Kidney epithelial cell (primary cell): ENCODE data around the gene PAGE2B. TPM values are rescaled to one million over a fixed set of nuclear protein-coding genes. Genes with fewer than 3 reads are reported as not detected.
"Not testable (repeated sequence)": the region's sequence is repeated elsewhere in the genome, so short reads cannot be mapped to it uniquely, and the experiment has no call there.

Experiments used
- DNase-seq: peaks from one replicate; pipeline ENCODE4 v3.0.0-alpha.2; 2010; ENCODE audit warnings: low read depth
- H3K27me3 ChIP-seq: 2 replicates; pipeline ENCODE4 v1.6.0; 2011; ENCODE audit warnings: low read length; ENCODE audit not compliant: control insufficient read depth, insufficient read depth
- H3K36me3 ChIP-seq: 2 replicates; pipeline ENCODE4 v1.5.1; 2011; ENCODE audit warnings: low read length; ENCODE audit not compliant: control insufficient read depth, insufficient read depth
- H3K4me3 ChIP-seq: 2 replicates; pipeline ENCODE4 v1.5.1; 2011; ENCODE audit warnings: low read depth, mild to moderate bottlenecking, control low read depth, low read length
- total RNA-seq: library from RNA; depleted of rRNA; stranded (reverse); fragments of >200 nt; gene quantifications from 2 replicates; pipeline ENCODE4 v1.2.3, GENCODE V29; 2015
- TF ChIP-seq, protein P1 (sequence below): IDR thresholded peaks from 2 replicates; pipeline ENCODE4 v1.5.1; 2011; ENCODE audit warnings: mild to moderate bottlenecking, moderate library complexity, low read length, control low read depth, inconsistent platforms; ENCODE audit not compliant: insufficient read depth, poor library complexity, severe bottlenecking

PAGE2B gene
- total RNA-seq, 1 donor from 2014 or later = not detected

DNA sequence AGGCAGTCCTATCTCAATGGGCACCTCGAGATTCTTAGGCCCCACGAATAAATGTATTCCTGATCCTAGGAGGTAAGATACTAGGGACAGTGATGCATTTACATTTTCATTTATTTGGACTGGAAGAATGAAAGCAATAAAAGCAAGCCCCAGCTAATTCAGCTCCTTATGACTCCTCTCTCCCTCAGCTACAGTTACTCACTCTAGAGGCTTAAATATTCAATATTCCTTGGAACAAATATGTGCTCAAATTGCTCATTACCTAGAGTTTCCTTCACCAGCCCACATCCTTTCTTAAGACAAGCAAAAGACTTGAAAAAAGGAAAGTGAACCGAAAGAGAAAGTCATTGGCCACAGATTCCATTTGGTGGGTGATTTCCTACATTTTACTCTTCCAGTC, 27.9 kb downstream of the PAGE2B start:
- DNase-seq = no peak
- no peak overlapping the region for H3K4me3 ChIP-seq
- TF ChIP-seq, protein P1, sequence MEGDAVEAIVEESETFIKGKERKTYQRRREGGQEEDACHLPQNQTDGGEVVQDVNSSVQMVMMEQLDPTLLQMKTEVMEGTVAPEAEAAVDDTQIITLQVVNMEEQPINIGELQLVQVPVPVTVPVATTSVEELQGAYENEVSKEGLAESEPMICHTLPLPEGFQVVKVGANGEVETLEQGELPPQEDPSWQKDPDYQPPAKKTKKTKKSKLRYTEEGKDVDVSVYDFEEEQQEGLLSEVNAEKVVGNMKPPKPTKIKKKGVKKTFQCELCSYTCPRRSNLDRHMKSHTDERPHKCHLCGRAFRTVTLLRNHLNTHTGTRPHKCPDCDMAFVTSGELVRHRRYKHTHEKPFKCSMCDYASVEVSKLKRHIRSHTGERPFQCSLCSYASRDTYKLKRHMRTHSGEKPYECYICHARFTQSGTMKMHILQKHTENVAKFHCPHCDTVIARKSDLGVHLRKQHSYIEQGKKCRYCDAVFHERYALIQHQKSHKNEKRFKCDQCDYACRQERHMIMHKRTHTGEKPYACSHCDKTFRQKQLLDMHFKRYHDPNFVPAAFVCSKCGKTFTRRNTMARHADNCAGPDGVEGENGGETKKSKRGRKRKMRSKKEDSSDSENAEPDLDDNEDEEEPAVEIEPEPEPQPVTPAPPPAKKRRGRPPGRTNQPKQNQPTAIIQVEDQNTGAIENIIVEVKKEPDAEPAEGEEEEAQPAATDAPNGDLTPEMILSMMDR = no peak
- H3K36me3 ChIP-seq = no peaks in the 10 kb centered on the region
- H3K27me3 ChIP-seq = no peaks in the 10 kb centered on the region

DNA sequence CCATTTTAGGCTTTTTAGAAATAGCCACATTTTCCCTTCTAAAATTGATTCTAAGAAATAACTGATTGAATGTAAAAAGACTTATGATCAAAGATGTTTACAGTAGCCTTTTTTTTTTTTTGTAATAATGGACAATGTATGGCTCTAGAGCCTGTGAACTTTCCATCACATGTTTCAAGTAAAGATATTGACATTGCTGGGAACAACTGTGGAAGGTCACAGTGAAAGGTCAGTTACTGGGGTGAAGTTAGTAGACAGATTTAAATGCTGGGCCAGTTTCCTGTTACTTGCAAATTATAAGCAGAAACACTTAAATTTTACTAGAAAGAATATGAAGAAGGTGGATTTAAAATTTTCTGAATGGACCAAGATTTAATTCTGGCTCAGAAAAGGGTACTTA, 32.4 kb downstream of the PAGE2B start:
- Histone ChIP-seq H3K36me3 (no peaks in the 10 kb centered on the region), H3K4me3 (no peak overlapping the region), H3K27me3 (no peaks in the 10 kb centered on the region)
- TF ChIP-seq, protein P1 = no peak
- no peak for DNase-seq

DNA sequence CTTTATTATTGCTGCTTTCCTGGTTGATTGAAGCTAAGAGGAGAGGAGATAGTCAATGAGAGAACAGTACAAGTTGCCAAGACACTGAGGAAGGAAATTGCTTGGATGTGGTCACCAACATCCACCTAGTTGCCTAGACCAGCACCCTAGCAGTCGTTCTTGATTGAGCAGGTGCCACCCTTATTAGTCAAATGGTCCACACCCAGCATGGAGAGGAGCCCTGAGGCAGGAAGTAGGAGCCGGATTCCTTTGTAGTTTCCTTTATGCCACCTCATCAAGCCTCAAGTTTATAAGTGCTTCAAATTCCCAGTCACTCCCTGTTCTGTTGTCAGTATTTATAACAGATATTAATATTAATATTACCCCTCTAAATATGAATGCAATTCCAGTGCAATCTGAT, 33.1 kb downstream of the PAGE2B start:
- no peaks in the 10 kb centered on the region for H3K36me3 ChIP-seq
- no peaks in the 10 kb centered on the region for H3K27me3 ChIP-seq
- TF ChIP-seq, protein P1 = no peak
- DNase-seq = no peak
- no peak overlapping the region for H3K4me3 ChIP-seq

DNA sequence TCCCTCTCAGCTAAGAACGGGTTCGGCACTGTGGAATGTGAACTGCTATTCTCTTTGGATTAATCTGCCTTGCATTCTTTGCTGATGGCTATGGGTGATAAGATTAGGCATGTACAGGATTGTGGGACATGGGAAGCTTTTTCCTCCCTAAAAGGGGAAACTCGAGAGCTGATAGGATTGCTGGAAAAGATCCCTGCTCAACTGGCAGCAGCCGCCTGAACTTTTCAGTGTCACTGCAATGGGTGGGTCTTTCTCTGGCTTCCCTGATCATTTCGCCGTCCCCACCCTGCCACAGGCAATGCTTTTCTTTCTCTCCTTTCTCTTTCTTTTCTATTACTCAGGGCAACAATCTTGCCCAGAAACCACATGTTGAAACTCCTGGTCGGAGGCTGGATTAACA, 34.5 kb downstream of the PAGE2B start:
- no peak overlapping the region for H3K4me3 ChIP-seq
- DNase-seq = no peak
- no peaks in the 10 kb centered on the region for H3K27me3 ChIP-seq
- H3K36me3 ChIP-seq = no peaks in the 10 kb centered on the region
- TF ChIP-seq, protein P1 = no peak

DNA sequence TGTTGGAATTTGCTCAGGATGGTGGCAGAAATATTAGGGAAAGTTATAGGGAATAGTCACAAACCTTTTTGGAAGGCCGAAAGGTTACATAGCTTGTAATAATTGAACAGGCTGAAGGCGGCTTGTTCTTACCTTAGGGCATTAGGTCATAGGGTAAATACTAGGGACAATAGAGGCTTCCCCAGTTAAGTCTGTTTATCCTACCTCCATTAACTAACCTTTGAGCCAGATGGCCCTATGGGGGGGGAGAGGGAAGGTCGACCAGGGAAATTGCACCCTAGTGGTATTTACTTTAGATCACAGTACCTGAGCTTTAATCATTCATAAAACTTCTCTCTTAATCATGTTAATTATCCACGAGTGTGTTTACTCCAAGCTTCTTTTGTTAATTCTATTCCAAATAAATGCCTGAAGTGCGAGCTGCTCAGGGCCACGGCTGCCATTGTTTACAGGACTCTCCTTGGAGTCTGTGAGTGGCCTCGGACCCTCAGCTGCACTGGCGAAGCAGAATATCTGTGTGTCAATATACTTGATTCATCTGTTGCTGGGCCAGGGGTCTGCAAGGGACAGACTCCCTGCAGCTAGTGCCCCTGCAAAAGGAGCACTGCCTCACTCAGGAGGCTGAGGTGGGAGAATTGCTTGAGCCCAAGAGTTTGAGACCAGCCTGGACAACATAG, 36.9 kb downstream of the PAGE2B start:
- TF ChIP-seq, protein P1 = no peak
- no peaks in the 10 kb centered on the region for H3K36me3 ChIP-seq
- H3K27me3 ChIP-seq = no peaks in the 10 kb centered on the region
- H3K4me3 ChIP-seq = no peak overlapping the region
- no peak for DNase-seq

DNA sequence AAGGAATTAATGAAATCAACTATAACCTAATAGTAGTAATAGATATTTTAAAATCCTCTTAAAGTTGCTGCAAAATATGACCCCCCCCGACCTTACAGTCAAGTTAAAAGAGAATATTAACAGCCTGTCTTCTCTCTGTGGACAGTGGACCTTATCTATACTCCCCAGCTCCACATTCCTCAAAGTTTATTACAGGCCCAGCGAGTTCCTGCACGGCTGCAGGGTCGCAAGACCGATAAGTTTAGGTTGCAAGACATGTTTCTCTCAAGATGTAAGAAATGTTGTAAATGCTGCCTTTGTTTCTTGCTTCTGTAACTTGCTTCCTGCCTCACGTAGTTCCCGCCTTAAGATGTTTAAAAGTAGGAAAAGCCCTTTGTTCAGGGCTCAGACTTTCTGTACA, 41.8 kb downstream of the PAGE2B start:
- not testable (repeated sequence) for H3K36me3 ChIP-seq, H3K4me3 ChIP-seq, DNase-seq, H3K27me3 ChIP-seq
